ENCODE data around the gene TESK1.

TESK1 gene, protein sequence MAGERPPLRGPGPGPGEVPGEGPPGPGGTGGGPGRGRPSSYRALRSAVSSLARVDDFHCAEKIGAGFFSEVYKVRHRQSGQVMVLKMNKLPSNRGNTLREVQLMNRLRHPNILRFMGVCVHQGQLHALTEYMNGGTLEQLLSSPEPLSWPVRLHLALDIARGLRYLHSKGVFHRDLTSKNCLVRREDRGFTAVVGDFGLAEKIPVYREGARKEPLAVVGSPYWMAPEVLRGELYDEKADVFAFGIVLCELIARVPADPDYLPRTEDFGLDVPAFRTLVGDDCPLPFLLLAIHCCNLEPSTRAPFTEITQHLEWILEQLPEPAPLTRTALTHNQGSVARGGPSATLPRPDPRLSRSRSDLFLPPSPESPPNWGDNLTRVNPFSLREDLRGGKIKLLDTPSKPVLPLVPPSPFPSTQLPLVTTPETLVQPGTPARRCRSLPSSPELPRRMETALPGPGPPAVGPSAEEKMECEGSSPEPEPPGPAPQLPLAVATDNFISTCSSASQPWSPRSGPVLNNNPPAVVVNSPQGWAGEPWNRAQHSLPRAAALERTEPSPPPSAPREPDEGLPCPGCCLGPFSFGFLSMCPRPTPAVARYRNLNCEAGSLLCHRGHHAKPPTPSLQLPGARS

GRCh38 chr9:35604578-35605350 is at the start of gene TESK1:
Gene TESK1, plus strand, starts transcription at chr9:35605262. Its CDS starts 358 bp downstream, at chr9:35605620.
- DNase-seq: peak; percentile 85

DNA sequence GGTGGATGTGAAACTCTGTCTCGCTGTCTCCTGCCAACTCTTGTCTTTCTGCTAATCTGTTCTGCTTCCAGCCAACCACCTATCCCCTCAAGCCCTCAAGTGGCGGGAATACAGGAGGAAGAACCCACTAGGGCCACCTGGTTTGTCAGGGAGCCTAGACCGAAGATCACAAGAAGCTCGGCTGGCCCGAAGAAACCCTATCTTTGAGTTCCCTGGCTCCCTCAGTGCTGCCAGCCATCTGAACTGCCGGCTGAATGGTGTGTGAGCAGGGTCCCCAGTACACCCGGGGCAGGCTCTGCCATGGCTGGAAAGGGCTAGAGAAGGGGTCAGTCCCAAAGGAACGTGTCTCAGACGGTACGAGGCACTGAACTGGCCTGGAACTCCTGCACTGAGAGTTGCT is 49.2 kb upstream of the TESK1 start:
- DNase-seq: no peak

DNA sequence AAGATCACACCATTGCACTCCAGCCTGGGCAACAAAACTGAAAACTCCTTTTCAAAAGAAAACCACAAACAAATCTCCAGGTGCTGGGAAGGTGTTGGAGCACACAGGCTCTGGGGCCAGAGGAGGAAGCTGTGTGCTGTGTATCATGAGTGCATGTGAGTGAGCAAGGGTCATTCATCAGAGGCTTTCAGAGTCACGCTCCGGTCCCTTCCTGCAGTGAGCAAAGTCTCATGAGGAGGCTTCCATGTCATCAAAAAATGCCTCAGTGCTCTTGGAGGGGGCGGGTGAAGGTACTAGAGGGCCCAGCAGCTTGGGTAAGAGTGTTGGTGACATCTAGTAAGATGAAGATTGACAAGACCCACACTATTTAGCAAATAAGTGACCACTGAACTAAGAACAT is 48.3 kb upstream of the TESK1 start:
- no peak for DNase-seq

DNA sequence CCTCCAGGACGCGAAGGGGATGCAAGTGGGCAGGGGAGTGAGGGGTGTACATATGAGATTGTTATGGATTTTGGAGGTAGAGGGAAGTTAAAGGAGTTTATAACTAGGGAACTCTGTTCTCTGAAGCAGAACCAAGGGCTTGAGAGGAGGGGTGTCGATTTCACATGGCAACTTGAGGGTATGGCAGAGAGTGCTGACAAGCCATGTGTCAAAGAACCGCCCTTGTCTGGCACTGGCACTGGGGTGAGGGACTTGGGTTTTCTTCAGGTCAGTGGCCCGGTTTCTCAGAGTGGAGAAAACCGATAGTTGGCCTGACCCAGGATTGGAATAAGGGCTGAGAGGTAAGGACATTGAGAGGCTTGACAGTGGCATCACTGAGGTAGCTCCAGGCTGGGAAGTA is 47.7 kb upstream of the TESK1 start:
- no peak for DNase-seq

- no peak for DNase-seq
Observed at GRCh38 chr9:35558185-35558584, 46.9 kb upstream of the TESK1 start.

GRCh38 chr9:35559792-35560530 is 45.1 kb upstream of the TESK1 start:
- no peak for DNase-seq

DNA sequence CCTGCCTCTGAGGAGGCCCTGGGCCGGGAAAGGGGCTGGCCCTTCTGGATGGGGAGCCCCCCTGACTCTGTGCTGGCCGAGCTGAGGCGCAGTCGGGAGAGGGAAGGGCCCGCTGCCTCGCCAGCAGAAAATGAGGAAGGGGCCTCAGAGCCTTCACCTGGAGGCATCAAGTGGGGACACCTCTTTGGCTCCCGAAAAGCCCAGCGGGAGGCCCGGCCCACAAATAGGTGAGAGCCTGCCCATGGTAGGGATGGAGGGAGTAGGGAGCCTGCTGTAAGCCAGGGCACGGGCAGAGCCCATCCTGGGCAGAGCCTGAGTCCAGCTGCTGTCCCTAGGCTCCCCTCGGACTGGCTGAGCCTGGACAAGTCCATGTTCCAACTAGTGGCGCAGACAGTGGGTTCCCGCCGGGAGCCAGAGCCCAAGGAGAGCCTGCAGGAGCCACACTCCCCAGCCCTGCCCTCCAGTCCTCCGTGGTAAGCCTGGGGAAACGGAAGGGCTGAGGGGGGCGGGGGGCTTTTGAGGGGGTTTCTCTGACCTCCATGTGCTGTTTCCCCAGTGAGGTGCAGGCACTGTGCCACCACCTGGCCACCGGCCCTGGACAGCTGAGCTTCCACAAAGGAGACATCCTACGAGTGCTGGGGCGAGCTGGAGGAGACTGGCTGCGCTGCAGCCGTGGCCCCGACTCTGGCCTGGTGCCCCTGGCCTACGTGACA is 44.3 kb upstream of the TESK1 start:
- no peak for DNase-seq

DNA sequence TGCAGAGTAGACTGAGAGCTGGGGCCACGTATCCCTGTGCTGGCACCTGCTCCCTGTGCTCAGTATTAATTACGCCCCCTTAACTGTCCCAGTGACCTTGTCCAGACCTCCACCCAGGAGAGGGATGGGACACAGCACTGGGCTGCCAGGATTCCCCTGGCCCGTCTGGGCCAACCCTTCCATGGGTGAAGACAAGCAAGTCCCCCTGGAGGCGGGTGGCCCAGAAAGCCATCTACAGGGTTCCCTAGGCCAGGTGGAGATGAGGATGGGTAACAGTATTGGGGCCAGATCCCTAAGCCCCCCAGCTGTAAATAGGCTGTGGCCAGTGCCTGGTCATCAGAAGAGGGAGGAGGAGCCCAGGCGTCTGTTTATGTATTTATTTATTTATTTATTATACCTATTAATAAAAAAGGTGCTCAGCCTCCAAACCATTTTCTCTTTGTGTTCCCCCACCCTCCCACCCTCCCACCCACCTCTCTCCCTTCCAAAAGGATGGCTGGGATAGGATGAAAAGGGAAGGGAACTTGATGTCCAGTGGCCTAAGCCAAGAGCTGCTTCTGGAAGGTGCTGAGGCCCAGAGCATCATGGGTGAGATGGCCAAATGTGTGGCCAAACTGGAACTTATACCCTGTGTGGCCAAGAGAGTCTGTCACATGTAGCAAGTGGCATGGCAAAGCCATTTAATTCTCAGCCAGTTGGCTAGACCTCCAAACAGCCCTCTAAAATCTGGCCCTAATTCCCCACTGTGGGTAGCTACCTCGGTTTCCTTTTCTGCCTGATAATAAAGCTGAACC is 43.4 kb upstream of the TESK1 start:
- DNase-seq: no peak

GRCh38 chr9:35562895-35563780 is 41.9 kb upstream of the TESK1 start:
- DNase-seq: no peak

DNA sequence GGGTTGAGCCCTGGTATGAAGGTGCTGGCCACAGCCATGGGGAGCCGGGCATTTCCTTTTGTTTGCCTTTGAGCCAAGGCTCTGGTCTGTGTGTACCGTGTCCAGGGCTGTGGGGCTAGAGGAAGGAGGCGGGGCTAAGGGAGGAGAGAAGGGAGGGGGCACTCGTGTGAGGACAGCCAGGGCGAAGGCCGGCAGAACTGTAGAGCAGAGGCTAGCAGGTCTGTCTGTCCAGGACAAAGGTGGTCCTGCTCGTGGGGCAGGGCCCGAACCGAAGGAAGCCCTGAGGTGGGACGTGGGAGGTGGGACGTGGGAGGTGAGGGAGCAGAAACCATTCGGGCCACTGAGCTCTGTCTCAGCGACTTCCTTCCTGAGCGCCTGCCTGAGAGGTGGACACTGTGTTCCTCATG is 41.3 kb upstream of the TESK1 start:
- DNase-seq: no peak

GRCh38 chr9:35564658-35565061 is 40.4 kb upstream of the TESK1 start:
- DNase-seq: no peak

DNA sequence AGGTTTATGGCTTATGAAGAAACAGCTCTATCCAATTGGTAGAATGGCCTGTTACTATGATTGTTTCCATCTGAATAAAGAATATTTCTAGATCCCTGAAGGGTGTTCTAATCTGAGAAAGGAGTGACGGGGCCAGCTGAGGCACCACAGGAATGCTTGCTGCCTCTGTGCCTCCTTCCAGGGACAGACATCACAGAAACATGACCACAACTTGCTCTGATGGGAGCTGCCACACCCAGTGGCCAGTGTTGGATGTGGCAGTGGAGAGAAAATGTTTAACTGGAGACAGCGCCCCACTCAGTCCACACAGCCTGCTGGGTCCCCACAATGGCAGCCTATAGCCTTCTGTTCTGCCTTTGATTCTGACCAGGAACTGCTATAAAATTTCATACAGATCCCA is 38.6 kb upstream of the TESK1 start:
- DNase-seq: peak; percentile 21

GRCh38 chr9:35568196-35568595 is 36.9 kb upstream of the TESK1 start:
- no peak for DNase-seq

DNA sequence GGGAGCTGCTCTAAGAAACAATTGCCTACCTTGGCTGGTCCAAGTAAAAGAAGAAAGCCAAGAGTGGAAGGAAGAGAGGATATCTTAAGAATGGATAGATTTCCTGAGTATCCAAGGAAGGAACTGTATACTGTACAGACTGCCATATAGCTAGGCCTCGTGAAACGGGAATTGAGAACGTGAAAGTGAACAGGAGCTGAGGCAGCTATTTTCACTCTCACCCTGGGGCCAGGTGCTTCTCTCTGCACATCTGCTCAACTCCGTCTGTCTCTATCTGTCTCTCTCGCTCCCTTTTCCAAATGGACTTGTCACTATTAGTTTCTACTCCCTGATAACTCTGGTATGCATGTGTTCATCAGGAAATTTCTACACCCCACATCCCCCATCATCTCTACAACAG is 35.9 kb upstream of the TESK1 start:
- DNase-seq: no peak

- no peak for DNase-seq
Observed at GRCh38 chr9:35570709-35571504, 34.2 kb upstream of the TESK1 start.

- DNase-seq: no peak
Observed at GRCh38 chr9:35574578-35575122, 30.4 kb upstream of the TESK1 start.

GRCh38 chr9:35575478-35575877 is 29.6 kb upstream of the TESK1 start:
- no peak for DNase-seq

DNA sequence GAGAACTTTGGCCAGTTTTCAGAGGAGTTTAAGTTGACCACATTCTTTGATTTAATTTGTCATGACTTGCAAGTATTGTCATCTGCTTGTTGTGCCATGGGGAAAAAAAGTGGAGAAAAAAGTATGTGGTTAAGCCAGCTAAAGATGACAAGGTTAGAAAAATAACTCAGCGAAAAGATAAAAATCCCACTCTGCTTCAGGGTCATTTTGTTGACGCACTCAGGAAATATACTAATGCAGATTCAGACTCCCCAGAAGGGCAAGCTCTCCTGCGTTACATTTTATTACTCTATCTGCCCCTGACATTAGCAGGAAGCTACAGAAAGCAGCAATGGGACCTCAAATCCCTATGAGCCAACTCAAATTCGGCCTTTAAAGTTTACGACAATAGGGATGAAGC is 27.6 kb upstream of the TESK1 start:
- DNase-seq: no peak

GRCh38 chr9:35579130-35579529 is 25.9 kb upstream of the TESK1 start:
- DNase-seq: no peak
